PFSK-1 (cell line): Measurements from ENCODE around the gene TRPM5.

Experiments used
- POLR2AphosphoS5 ChIP-seq: IDR thresholded peaks from 2 replicates; pipeline ENCODE4 v1.6.1; 2012; ENCODE audit warnings: low read depth, mild to moderate bottlenecking, control low read depth, low read length, moderate library complexity
- REST ChIP-seq, 2 experiments: IDR thresholded peaks; 2 replicates each; pipeline versions ENCODE4 v1.6.1 to v1.8.0; 2011 to 2012; ENCODE audit warnings: low read depth in 2 of 2, low read length in 2 of 2, control low read depth in 1 of 2, inconsistent platforms in 1 of 2, mild to moderate bottlenecking in 1 of 2, moderate library complexity in 1 of 2; ENCODE audit not compliant: insufficient read depth in 1 of 2
- SIN3A ChIP-seq: IDR thresholded peaks from 2 replicates; pipeline ENCODE4 v1.6.1; 2012; ENCODE audit warnings: mild to moderate bottlenecking, low read length, moderate library complexity, borderline replicate concordance; ENCODE audit not compliant: insufficient read depth

GRCh38 chr11:2400762-2401435 is 43.4 kb downstream of the TRPM5 start:
- TF ChIP-seq REST (IDR thresholded peaks at IDR 0.05; ENCODE audit: insufficient read depth in 1 of 2, low read depth in 2 of 2, low read length in 2 of 2), result 0 out of 4 replicates have a peak, but pooled peaks of 1 of the 2 experiments have one; percentile 25
- TF ChIP-seq SIN3A, result no peak
- TF ChIP-seq POLR2AphosphoS5, result no peak
